Right forelimb (tissue), 1 donor: ENCODE results near the gene SMPD2.

Source experiments
- DNase-seq: peaks from one replicate; pipeline ENCODE4 v3.0.0-alpha.2; 2018

The SMPD2 gene

GRCh38 chr6:109461733-109462526 is 21.4 kb downstream of the SMPD2 start:
- no peak for DNase-seq

DNA sequence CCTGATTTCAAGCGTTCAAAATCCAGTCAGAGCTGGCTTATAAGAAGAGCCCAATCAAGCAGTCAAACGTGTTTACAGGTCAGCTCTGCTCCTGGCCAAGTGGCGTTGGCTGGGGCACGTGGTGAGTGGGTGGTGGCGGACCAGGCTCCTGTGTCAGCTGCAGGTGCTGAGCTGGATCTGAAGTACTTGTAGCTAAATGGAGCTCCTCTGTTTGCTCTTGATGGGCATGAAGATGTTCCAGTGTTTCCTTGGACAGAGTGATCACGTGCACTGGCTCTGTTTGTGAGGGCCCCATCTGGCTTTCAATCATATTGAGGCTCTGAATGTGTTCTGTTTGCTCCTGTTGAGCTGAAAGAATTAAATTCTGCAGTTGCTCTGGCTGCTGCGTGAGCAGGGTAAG is 25.2 kb downstream of the SMPD2 start:
- DNase-seq: no peak

- no peak for DNase-seq
Observed at GRCh38 chr6:109466212-109466923, 25.8 kb downstream of the SMPD2 start.

GRCh38 chr6:109467696-109468095 is 27.2 kb downstream of the SMPD2 start:
- DNase-seq: no peak

DNA sequence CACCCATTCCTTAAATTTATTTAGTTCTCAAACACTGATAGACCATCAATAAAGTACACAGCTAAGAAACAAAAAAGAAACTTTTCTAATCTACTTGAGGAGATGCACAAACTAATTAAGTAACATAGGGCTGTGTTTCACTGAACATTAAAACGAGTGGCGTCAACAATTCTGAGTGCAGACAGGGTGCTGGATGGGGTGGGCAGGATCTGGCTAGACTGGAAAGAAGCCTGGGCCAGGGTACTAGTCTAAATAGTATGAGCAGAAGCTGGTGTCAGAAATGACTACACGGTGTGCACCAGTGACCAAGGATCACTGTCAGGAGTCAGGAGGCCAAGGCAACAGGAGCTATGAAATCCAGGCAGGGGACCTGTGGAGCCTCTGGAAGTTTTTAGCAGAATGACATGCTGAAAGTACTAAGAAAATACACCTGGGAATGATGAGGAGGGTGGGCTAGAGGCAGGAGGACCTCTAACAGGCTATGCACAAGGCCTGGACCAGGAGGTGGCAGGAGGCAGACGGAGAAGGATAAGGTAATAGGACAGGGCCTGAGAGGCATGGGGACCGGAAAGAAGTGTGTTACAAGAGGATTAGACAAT is 29.2 kb downstream of the SMPD2 start:
- no peak for DNase-seq

GRCh38 chr6:109471105-109471810 is 30.7 kb downstream of the SMPD2 start:
- DNase-seq: no peak

DNA sequence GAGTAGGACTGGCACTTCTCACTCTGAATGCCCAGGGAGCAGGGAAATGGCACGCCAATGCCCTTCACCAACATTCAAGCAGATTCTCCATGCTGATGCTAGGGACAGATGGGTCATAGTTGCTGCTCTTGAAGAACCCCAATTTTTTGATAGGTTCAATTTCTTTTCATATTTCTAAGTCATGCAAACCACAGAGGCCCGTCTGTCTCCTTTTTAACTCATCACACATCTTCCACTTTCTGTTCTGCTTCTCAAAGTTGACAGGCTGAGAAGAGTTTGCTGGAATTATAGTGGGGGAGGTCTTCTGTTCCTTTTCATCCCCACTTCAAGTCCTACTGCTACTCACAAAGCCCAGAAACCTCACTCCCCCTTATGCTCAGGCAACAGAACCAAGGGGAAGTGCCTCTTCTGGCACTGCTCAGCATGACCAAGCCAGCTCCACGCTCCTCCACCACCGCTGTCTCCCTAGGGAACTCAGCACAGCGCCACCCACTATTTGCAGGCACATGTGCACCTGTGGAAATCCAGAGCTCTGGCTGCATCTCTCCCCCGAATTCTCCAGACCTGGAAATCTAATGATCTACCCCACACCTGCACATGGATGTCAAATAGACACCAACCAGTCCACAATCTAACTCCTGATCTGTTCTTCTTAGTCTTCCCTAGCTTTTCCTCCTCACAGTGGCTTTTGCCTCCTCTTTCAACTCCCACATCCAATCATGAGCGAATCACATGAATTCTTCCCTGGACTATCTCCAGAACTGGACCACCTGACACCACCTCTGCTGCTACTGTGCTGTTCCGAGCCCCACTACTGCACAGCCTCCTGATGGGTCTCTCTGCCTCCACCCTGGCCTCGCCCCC is 31.8 kb downstream of the SMPD2 start:
- no peak for DNase-seq

DNA sequence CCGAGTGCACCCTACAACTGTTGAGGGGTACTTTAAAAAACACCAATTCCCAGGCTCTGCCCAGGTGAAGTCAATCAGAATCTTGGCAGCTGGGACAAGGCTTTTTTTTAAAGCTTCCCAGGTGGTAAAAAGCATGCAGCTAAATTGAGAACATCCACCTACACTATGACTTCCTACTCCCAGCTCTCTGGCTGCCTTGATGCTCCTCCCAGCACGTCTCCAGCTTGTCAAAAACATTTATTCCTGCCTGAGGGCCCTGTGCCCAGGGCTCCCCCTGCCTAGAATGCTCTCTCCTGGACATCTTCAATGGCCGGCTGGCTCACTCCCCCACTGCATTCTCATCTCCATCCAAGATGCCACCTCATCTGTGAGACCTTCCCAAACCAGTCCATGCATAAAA is 32.6 kb downstream of the SMPD2 start:
- no peak for DNase-seq

- no peak for DNase-seq
Observed at GRCh38 chr6:109474995-109475394, 34.5 kb downstream of the SMPD2 start.

- DNase-seq: no peak
Observed at GRCh38 chr6:109475625-109476024, 35.1 kb downstream of the SMPD2 start.

DNA sequence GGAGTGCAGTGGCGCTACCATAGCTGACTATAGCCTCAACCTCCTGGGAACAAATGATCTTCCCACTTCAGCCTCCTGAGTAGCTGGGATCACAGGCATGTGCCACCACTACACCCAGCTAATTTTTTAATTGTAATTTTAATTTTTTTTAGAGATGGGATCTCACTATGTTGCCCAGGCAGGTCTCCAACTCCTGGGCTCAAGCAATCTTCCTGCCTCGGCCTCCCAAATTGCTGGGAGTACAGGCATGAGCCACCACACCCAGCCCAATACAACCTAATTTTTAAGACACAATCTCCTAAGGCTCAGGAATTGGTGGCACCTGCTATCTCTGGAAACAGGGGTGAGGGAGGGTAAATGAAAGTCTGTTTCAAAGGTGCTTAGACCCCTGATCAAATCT is 36.7 kb downstream of the SMPD2 start:
- no peak for DNase-seq

DNA sequence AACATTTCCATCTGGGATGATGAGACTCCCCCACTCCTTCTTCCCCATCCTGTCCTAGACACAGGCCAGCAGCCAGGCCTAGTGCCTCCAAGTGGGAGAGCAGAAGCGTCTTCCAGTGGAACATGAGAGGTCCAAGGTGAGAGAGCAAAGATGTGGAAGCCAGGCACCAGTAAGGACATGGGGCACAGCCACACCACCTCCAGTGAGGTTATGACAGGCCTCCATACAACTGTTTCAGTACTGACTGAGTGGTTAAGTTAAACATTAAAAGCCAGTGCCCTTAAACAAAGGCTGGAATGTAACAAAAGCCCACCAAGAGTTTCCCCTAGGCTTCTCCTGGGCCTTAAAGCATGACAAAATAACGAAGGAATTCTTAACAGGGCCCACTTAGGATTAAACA is 37.2 kb downstream of the SMPD2 start:
- no peak for DNase-seq

- DNase-seq: no peak
Observed at GRCh38 chr6:109478222-109478805, 37.8 kb downstream of the SMPD2 start.

DNA sequence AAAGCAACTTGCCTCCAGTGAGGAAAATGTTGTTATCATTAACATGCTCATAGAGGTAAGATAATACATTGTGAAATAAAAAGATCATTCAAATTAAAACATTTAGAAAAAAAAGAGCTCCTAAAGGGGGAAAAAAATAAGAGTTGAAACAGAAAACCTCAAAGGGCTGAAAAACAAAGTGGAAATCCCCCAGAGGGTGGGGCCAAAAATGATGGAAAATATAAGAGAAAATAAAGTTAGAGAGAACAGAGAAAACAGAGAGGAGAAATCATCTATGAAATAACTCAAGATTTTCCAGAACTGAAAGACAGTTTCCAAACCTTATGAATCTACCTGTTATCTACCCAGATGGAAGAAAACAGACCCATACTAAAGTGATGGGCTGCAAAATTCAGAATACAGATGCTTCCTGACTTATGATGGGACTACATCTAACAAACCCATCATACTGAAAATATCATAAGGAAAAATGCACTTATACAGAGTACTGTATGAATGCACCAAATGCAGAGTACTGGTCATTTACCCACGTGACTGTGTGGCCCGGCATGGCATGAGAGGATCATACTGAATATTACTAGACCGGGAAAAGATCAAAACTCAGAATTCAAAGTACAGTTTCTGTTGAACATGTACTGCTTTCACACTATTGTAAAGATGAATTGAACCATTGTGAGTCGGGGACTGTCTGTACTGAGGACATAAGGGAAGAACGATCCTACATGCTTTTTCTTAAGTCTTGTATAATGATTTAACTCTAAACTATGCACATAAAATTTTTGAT is 38.5 kb downstream of the SMPD2 start:
- no peak for DNase-seq

- no peak for DNase-seq
Observed at GRCh38 chr6:109480993-109481480, 40.5 kb downstream of the SMPD2 start.

DNA sequence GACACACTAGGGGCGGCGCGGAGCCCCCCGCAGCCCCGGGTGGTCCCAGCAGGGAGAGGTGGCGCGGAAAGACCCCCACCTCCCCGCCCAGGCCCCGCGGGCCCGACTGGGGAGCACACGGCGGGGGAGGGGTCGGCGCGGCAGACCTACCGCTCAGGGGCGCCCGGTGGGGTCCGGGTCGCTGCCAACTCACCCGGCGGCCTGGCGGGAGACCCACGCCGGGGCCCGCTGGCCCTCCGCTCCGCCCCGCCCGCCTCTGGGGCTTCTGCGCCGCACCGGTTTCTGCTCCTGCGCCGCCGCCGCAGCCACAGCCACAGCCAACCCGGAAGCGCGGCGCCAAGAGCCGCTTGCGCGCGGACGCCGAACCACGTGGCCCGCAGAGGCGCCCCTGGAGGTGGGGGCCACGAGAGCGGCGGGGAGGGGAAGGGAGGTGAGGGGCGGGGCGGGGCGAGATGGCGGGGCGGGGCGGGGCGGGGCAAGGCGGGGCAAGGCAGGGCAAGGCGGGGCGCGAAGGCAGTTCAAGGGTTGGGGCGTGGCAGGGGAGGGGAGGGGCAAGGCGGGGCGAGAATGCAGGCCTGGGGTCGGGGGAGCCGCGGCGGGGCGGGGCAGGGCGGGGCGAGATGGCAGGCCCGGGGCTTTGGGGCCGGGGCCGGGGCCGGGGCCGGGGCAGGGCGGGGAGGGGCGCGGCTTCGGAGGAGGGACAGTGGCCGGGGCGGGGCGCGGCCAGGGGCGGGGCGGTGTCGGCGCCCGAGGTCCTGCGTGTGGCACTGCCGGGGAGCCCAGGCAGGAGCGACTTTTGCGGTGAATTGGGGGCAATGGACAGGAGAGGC is 42.6 kb downstream of the SMPD2 start, which contains the start of gene ZBTB24:
Gene ZBTB24 (minus strand): TSS at position 315 of the 830 bp plus-strand sequence. CDS start 1,193 bp downstream, outside the sequence.
- DNase-seq: peak; percentile 90

GRCh38 chr6:109483735-109484057 is 43.2 kb downstream of the SMPD2 start:
- no peak for DNase-seq

DNA sequence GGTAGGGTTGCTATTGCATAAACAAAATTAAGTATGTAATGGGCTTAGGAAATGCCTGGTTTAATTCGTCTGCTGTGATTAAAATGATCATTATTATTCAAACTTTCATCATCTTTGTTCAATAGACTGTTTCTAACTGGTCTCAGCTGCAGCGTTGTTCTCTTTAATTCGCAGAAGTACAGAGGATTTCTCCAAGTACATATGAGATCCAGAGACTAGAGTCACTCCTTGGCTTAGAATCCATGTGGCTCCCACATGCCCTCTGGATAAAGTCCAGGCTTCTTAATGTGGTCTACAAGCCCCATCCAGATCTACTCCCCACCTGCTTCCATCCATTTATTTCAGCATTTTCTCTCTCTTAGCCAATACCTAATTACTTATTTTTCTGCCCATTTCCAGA is 43.6 kb downstream of the SMPD2 start:
- no peak for DNase-seq

- no peak for DNase-seq
Observed at GRCh38 chr6:109485266-109485935, 44.9 kb downstream of the SMPD2 start.
